CD4-positive, alpha-beta T cell (primary cell): ENCODE data around the gene CBFA2T3. TPM values are rescaled to one million over a fixed set of nuclear protein-coding genes. Genes with fewer than 3 reads are reported as not detected.
A peak's percentile ranks its signal among the peaks of the same experiment; 100 is the strongest.

Experiments
- ATAC-seq: fragments of 200-7000 bp; cut with Tn5 transposase; one replicate; pipeline ENCODE4 v1.10.0; 2022; ENCODE audit warnings: mild to moderate bottlenecking; ENCODE audit not compliant: poor library complexity
- CTCF ChIA-PET: fragments of 350-600 bp; sonication (Branson Sonifier 250); formaldehyde crosslinking; loops from one replicate; lab custom pipeline; 2021; ENCODE audit warnings: antibody characterized with exemption, inconsistent platforms; lab: Charles Lee
- POLR2A ChIA-PET: fragments of 350-600 bp; sonication (Branson Sonifier 250); formaldehyde crosslinking; loops from one replicate; lab custom pipeline; 2021; ENCODE audit warnings: antibody characterized with exemption, inconsistent platforms; lab: Charles Lee
- DNase-seq, 14 experiments: peaks; one replicate each; pipeline ENCODE4 v3.0.0-alpha.2; 2013 to 2020; ENCODE audit warnings: mixed read lengths in 2 of 14
- H3K27ac ChIP-seq, 2 donors: one replicate each; pipeline versions ENCODE4 v1.5.1 to v1.7.0; 2013; ENCODE audit warnings: low read length in 2 of 2, low read depth in 1 of 2, mild to moderate bottlenecking in 1 of 2
- H3K27me3 ChIP-seq, 2 experiments: 1 replicate in 1 of 2; 2 replicates in 1 of 2; pipeline versions ENCODE4 v1.6.1 to v1.7.0; 2013; ENCODE audit warnings: low read length in 2 of 2, control low read depth in 1 of 2, mild to moderate bottlenecking in 1 of 2, moderate library complexity in 1 of 2; ENCODE audit not compliant: insufficient read depth in 2 of 2, control insufficient read depth in 1 of 2
- H3K36me3 ChIP-seq: one replicate; pipeline ENCODE4 v1.6.1; 2013; ENCODE audit warnings: low read length, control low read depth; ENCODE audit not compliant: insufficient read depth
- H3K4me1 ChIP-seq: one replicate; pipeline ENCODE4 v1.6.1; 2013; ENCODE audit warnings: low read length, control low read depth; ENCODE audit not compliant: insufficient read depth
- H3K4me3 ChIP-seq: one replicate; pipeline ENCODE4 v1.5.1; 2013; ENCODE audit warnings: mild to moderate bottlenecking, low read length, moderate library complexity
- H3K9me3 ChIP-seq, 2 experiments: 1 replicate in 1 of 2; 2 replicates in 1 of 2; pipeline versions ENCODE4 v1.6.1 to v1.7.0; 2013; ENCODE audit warnings: low read length in 2 of 2, mild to moderate bottlenecking in 2 of 2, control low read depth in 1 of 2, moderate library complexity in 1 of 2; ENCODE audit not compliant: control insufficient read depth in 1 of 2, insufficient read depth in 1 of 2
- H3K27ac Mint-ChIP-seq: one replicate; pipeline ENCODE4 v1.8.0; 2020; ENCODE audit warnings: mixed read lengths
- H3K27me3 Mint-ChIP-seq: one replicate; pipeline ENCODE4 v1.8.0; 2021; ENCODE audit warnings: mixed read lengths
- H3K36me3 Mint-ChIP-seq: one replicate; pipeline ENCODE4 v1.8.0; 2021; ENCODE audit warnings: low read depth, mixed read lengths
- H3K4me1 Mint-ChIP-seq: one replicate; pipeline ENCODE4 v1.8.0; 2021; ENCODE audit warnings: low read depth, mixed read lengths
- H3K4me3 Mint-ChIP-seq: one replicate; pipeline ENCODE4 v1.8.0; 2020; ENCODE audit warnings: mild to moderate bottlenecking, mixed read lengths
- H3K9me3 Mint-ChIP-seq: one replicate; pipeline ENCODE4 v1.8.0; 2020; ENCODE audit warnings: mixed read lengths
- CTCF ChIP-seq: fragments of 200-600 bp; IDR thresholded peaks from one replicate; pipeline ENCODE4 v1.8.0; 2022; ENCODE audit warnings: antibody characterized with exemption, mild to moderate bottlenecking
- intact Hi-C, 2 experiments: fragments of 100-400 bp; cut with DNase I in 1 of 2; cut with micrococcal nuclease in 1 of 2; formaldehyde crosslinking; loops; one replicate each; pipeline versions ENCODE4 v1.15.1 to v1.9.0; 2023 to 2025; cut with DNase I, micrococcal nuclease
- total RNA-seq, 174 experiments: library from RNA in 2 of 174; stranded (reverse) in 2 of 174; gene quantifications; one replicate each; pipeline ENCODE4 v1.2.3 and lab custom pipeline; 2021 to 2026

Gene CBFA2T3
- total RNA-seq, 2 experiments from 2014 or later, result 0.80 to 1.6 TPM

- no peak for TF ChIP-seq CTCF
- no peaks in the 10 kb centered on the region for H3K4me1 Mint-ChIP-seq
- CTCF ChIA-PET, result no interaction called here
- no peaks in the 10 kb centered on the region for H3K36me3 Mint-ChIP-seq
- H3K4me3 Mint-ChIP-seq, result no peak overlapping the region
- peaks cover 13% of the 10 kb centered on the region for H3K4me1 ChIP-seq
- H3K27me3 Mint-ChIP-seq, result no peaks in the 10 kb centered on the region
- DNase-seq (no peak), ATAC-seq (no peak)
- H3K27ac ChIP-seq, result no peak overlapping the region
- peaks cover under 1% of the 10 kb centered on the region for H3K9me3 Mint-ChIP-seq
- intact Hi-C loops, result no loop called here
- POLR2A ChIA-PET, result no interaction called here
- H3K27ac Mint-ChIP-seq, result no peak overlapping the region
- no peaks in the 10 kb centered on the region for H3K36me3 ChIP-seq
- no peaks in the 10 kb centered on the region for H3K27me3 ChIP-seq
- H3K9me3 ChIP-seq, result peaks cover 3 to 11% of the 10 kb centered on the region in 2 experiments
- no peak overlapping the region for H3K4me3 ChIP-seq
These were observed 45.2 kb upstream of the CBFA2T3 start for GRCh38 chr16:89022051-89022836.

GRCh38 chr16:89020925-89021595 lies 44.1 kb upstream of the CBFA2T3 start:
- POLR2A ChIA-PET, result no interaction called here
- Mint-ChIP-seq H3K36me3 (no peaks in the 10 kb centered on the region), H3K4me1 (no peaks in the 10 kb centered on the region), H3K4me3 (no peak overlapping the region), H3K27me3 (no peaks in the 10 kb centered on the region), H3K9me3 (no peaks in the 10 kb centered on the region), H3K27ac (no peak overlapping the region)
- CTCF ChIA-PET, result no interaction called here
- Histone ChIP-seq H3K27me3 (peaks cover 0 to 4% of the 10 kb centered on the region in 2 experiments), H3K4me1 (peaks cover 12% of the 10 kb centered on the region), H3K27ac (no peak overlapping the region), H3K4me3 (no peak overlapping the region), H3K36me3 (no peaks in the 10 kb centered on the region), H3K9me3 (peaks cover 0 to 21% of the 10 kb centered on the region in 2 experiments)
- ATAC-seq, result no peak
- TF ChIP-seq CTCF, result no peak
- intact Hi-C loops, result no loop called here
- DNase-seq, result no peak

- H3K27me3 Mint-ChIP-seq, result no peaks in the 10 kb centered on the region
- intact Hi-C loops, result no loop called here
- POLR2A ChIA-PET, result no interaction called here
- peaks cover 0 to 27% of the 10 kb centered on the region in 2 experiments for H3K9me3 ChIP-seq
- no peaks in the 10 kb centered on the region for H3K36me3 Mint-ChIP-seq
- peaks cover 0 to 4% of the 10 kb centered on the region in 2 experiments for H3K27me3 ChIP-seq
- CTCF ChIA-PET, result no interaction called here
- DNase-seq (peak in 1 of 14 experiments; percentile 46), ATAC-seq (no peak)
- no peak overlapping the region for H3K4me3 Mint-ChIP-seq
- no peak for TF ChIP-seq CTCF
- no peak overlapping the region for H3K27ac Mint-ChIP-seq
- H3K4me1 Mint-ChIP-seq, result no peaks in the 10 kb centered on the region
- H3K27ac ChIP-seq, result no peak overlapping the region
- no peaks in the 10 kb centered on the region for H3K9me3 Mint-ChIP-seq
- peaks cover 4% of the 10 kb centered on the region for H3K4me1 ChIP-seq
- no peaks in the 10 kb centered on the region for H3K36me3 ChIP-seq
- no peak overlapping the region for H3K4me3 ChIP-seq
These were observed 43.3 kb upstream of the CBFA2T3 start for GRCh38 chr16:89020068-89020924.
